Stimulated activated CD8-positive, alpha-beta memory T cell treated with anti-CD3 and anti-CD28 coated beads, Interleukin-15, amount 100 ng/mL, for 24 hours (primary cell): ENCODE data around the gene TMEM131.

Experiments
- DNase-seq: peaks from one replicate; pipeline ENCODE4 v3.0.0-alpha.2; 2020; ENCODE audit warnings: low read depth

TMEM131 gene

DNA sequence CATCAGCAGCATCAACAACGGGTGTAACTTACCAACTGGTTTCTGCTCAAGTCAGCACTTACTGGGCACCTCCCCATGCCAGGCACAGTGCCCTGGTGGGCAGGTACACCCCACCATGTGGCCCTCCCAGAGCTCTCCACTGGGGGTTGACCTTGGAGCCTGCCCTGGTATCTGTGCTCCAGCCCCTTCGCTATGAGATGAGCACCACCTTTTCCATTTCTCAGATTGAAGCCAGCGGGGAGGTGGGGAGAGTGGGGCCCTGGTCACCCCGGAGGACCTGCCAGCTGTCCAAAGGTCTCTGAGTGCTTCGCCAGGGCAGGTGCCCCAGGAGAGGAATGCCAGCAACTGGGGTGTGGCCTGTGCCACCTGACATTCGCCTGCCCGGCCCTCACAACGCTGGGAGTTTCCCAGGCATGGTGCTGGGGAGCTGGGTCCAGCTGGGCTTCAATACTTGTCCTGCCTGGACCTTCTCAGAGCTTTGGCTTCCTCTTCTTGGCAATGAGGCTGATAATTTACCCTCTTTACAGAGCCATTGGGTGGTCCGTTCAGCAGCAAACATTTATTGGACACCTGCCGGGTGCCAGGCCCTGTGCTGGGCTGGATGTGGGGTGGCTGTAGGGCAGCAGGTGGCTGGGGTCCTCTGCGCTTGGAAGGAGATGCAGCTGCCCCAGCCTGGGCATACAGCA, 288.2 kb downstream of the TMEM131 start:
- DNase-seq = no peak

DNA sequence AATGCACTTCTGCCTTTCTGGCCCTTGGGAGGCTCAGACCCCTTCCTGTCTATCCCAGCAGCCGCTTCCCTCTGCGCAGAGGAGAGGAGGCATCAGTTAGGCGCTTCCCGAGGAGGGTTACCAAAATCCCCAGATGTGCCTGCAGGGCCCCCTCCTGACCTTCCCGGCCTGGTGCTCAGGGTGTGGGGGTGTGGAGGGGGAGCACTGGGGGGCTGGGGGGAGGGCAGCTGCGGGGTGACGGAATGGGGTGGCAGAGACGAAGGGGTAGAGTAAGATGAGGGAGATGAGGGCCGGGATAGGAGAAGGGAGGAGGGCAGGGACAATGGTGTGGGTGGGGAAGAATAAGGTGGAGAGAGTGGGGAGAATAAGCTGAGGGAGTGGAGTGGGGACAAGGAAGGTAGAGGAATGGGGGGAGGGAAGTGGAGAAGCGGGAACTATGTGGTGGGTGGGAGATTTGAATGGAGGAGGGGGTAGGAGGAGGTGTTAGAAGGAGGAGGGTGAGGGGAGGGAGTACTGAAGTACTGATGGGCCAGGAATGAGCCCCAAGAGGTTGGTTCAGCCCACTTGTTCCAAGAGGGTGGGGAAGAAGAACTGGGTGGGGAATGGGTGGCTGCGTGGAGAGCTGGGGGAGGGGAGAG, 288.9 kb downstream of the TMEM131 start:
- DNase-seq = no peak
